Endothelial cell (in vitro differentiated cells): Measurements from ENCODE around the gene CAPRIN1. TPM values are rescaled to one million over a fixed set of nuclear protein-coding genes. Genes with fewer than 3 reads are reported as not detected.

Experiments used
- DNase-seq: peaks from one replicate; pipeline ENCODE4 v3.0.0; 2021; ENCODE audit warnings: low spot score
- H3K27ac Mint-ChIP-seq: one replicate; pipeline ENCODE4 v1.8.0; 2021; ENCODE audit warnings: mixed read lengths, inconsistent platforms; ENCODE audit not compliant: unreplicated experiment
- H3K27me3 Mint-ChIP-seq: one replicate; pipeline ENCODE4 v1.8.0; 2021; ENCODE audit warnings: mild to moderate bottlenecking, moderate library complexity, mixed read lengths, inconsistent platforms; ENCODE audit not compliant: unreplicated experiment
- H3K36me3 Mint-ChIP-seq: one replicate; pipeline ENCODE4 v1.8.0; 2021; ENCODE audit warnings: mild to moderate bottlenecking, low read depth, mixed read lengths, inconsistent platforms; ENCODE audit not compliant: unreplicated experiment
- H3K4me1 Mint-ChIP-seq: one replicate; pipeline ENCODE4 v1.8.0; 2021; ENCODE audit warnings: mild to moderate bottlenecking, mixed read lengths, inconsistent platforms; ENCODE audit not compliant: unreplicated experiment
- H3K4me3 Mint-ChIP-seq: one replicate; pipeline ENCODE4 v1.8.0; 2021; ENCODE audit warnings: mild to moderate bottlenecking, mixed read lengths, inconsistent platforms; ENCODE audit not compliant: unreplicated experiment
- H3K9me3 Mint-ChIP-seq: one replicate; pipeline ENCODE4 v1.8.0; 2021; ENCODE audit warnings: mixed read lengths, inconsistent platforms; ENCODE audit not compliant: unreplicated experiment
- CTCF ChIP-seq: fragments of 200-600 bp; sonication (generic); IDR thresholded peaks from one replicate; pipeline ENCODE4 v1.5.0; 2021; ENCODE audit warnings: antibody characterized with exemption; ENCODE audit not compliant: unreplicated experiment
- long read RNA-seq: library from polyadenylated mRNA; unstranded; transcript quantifications from one replicate; pipeline ENCODE4 v2.0.0, GENCODE V29; 2020; ENCODE audit not compliant: unreplicated experiment
- total RNA-seq: library from RNA; stranded (reverse); fragmentation: NEBNext Ultra II Directional; extraction: Animal tissue kit (Norgen Biotek cat#: 25700); gene quantifications from one replicate; pipeline ENCODE4 v1.2.1, GENCODE V29; 2021; ENCODE audit not compliant: unreplicated experiment

The CAPRIN1 gene
- total RNA-seq, result 257 TPM
- long read RNA-seq, full-length matches to known transcripts, result 49 of 56 reads
- long read RNA-seq, partial matches to known transcripts, result 3 of 56 reads
- long read RNA-seq, other reads (novel, unspliced or antisense), result 4 of 56 reads

GRCh38 chr11:34051349-34052035 lies at the start of gene CAPRIN1:
Gene CAPRIN1, plus strand, starts transcription at chr11:34051731. Its CDS starts 690 bp downstream, at chr11:34052421.
- Mint-ChIP-seq H3K27me3 (peaks cover 9% of the 10 kb centered on the region), H3K9me3 (no peaks in the 10 kb centered on the region), H3K4me1 (peaks cover 22% of the 10 kb centered on the region), H3K27ac (peak within 1 kb of the TSS; percentile 97), H3K36me3 (peaks cover 12% of the 10 kb centered on the region), H3K4me3 (peak within 1 kb of the TSS; percentile 99)
- TF ChIP-seq CTCF, result no peak
- DNase-seq, result peak; percentile 86

- no peaks in the 10 kb centered on the region for H3K36me3 Mint-ChIP-seq
- TF ChIP-seq CTCF, result no peak
- H3K4me1 Mint-ChIP-seq, result peaks cover 4% of the 10 kb centered on the region
- H3K4me3 Mint-ChIP-seq, result no peak overlapping the region
- H3K9me3 Mint-ChIP-seq, result no peaks in the 10 kb centered on the region
- no peak for DNase-seq
- H3K27me3 Mint-ChIP-seq, result no peaks in the 10 kb centered on the region
- H3K27ac Mint-ChIP-seq, result no peak overlapping the region
These were observed 49.1 kb upstream of the CAPRIN1 start for GRCh38 chr11:34002420-34002819.

- H3K9me3 Mint-ChIP-seq, result no peaks in the 10 kb centered on the region
- no peak overlapping the region for H3K4me3 Mint-ChIP-seq
- TF ChIP-seq CTCF, result no peak
- peaks cover 4% of the 10 kb centered on the region for H3K4me1 Mint-ChIP-seq
- H3K36me3 Mint-ChIP-seq, result no peaks in the 10 kb centered on the region
- no peak for DNase-seq
- no peak overlapping the region for H3K27ac Mint-ChIP-seq
- H3K27me3 Mint-ChIP-seq, result no peaks in the 10 kb centered on the region
These were observed 47.3 kb upstream of the CAPRIN1 start for GRCh38 chr11:34004236-34004635.

- H3K36me3 Mint-ChIP-seq, result no peaks in the 10 kb centered on the region
- no peak overlapping the region for H3K4me3 Mint-ChIP-seq
- H3K27me3 Mint-ChIP-seq, result peaks cover 2% of the 10 kb centered on the region
- no peak for TF ChIP-seq CTCF
- no peaks in the 10 kb centered on the region for H3K9me3 Mint-ChIP-seq
- no peak for DNase-seq
- H3K27ac Mint-ChIP-seq, result no peak overlapping the region
- H3K4me1 Mint-ChIP-seq, result peaks cover 4% of the 10 kb centered on the region
These were observed 44.7 kb upstream of the CAPRIN1 start for GRCh38 chr11:34006876-34007275.

GRCh38 chr11:34012734-34013133 lies 38.8 kb upstream of the CAPRIN1 start:
- no peak for TF ChIP-seq CTCF
- Mint-ChIP-seq H3K27ac (no peak overlapping the region), H3K27me3 (peaks cover 2% of the 10 kb centered on the region), H3K4me3 (no peak overlapping the region), H3K9me3 (no peaks in the 10 kb centered on the region), H3K36me3 (no peaks in the 10 kb centered on the region), H3K4me1 (no peaks in the 10 kb centered on the region)
- DNase-seq, result no peak
